ENCODE measurements around the gene IGFL4.
A peak's percentile ranks its signal among the peaks of the same experiment; 100 is the strongest.

The IGFL4 gene

DNA sequence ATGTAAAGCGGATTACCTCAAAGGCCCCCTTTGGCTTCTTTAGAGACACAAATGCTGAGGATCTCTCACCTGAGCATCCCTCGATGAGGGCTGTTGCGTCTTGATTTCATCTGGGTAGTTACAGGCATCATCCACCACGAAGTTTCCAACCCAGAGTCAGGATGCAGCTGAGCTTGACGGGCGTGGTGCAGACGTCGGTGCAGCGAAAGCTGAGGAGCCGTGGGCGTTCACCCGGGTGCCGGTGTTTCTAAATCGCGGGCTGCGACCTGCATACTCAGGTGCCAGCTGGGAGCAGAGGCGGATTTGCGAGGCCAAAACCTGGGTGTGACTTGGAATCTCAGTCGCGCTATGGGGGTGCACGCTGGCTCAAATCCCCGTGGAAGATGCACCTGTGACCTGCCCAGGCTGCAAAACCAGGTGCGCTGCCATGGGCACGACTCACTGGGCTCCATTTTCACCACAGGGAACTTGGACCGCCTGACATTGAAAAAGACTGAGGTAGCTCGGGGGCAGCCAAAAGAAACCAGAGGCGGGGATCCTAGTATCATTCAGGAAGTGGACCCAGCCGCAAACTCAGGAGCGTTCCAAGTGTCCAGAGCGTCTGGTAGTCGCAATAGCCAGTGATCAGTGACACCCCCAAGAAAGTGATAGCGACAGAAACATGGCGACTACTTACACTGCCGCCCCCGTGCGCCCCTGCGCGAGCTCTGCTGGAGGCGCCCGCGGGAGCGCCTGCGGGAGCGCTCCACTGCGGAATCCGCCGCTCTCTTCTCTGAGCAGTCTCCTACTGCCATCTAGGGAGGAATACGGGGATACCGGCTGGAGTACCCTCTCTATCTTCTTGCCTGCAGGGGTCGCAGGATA is 36.4 kb upstream of the IGFL4 start (continued):
- TF ChIP-seq, protein P1, sequence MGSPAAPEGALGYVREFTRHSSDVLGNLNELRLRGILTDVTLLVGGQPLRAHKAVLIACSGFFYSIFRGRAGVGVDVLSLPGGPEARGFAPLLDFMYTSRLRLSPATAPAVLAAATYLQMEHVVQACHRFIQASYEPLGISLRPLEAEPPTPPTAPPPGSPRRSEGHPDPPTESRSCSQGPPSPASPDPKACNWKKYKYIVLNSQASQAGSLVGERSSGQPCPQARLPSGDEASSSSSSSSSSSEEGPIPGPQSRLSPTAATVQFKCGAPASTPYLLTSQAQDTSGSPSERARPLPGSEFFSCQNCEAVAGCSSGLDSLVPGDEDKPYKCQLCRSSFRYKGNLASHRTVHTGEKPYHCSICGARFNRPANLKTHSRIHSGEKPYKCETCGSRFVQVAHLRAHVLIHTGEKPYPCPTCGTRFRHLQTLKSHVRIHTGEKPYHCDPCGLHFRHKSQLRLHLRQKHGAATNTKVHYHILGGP (tag by site-specific recombination; IDR thresholded peaks at IDR 0.05) = no peak
- TF ChIP-seq ZNF292 (tag by site-specific recombination; IDR thresholded peaks at IDR 0.05; ENCODE audit: borderline replicate concordance, low read depth) (no peak), KLF16 (tag by site-specific recombination; IDR thresholded peaks at IDR 0.05) (0 out of 2 replicates have a peak, but pooled peaks have one; percentile 51), ZNF112 (tag by site-specific recombination; IDR thresholded peaks at IDR 0.05) (no peak), ZNF16 (tag by site-specific recombination; IDR thresholded peaks at IDR 0.05; ENCODE audit: low read depth) (no peak), ZNF654 (tag by site-specific recombination; IDR thresholded peaks at IDR 0.05; ENCODE audit: low read depth) (peak; percentile 88), ZNF48 (tag by site-specific recombination; IDR thresholded peaks at IDR 0.05) (no peak), ZNF555 (tag by site-specific recombination; conservative IDR thresholded peaks at IDR 0.05) (no peak), REPIN1 (tag by site-specific recombination; IDR thresholded peaks at IDR 0.05; ENCODE audit: low read depth) (no peak), ZFHX2 (tag by site-specific recombination; conservative IDR thresholded peaks at IDR 0.05) (peak; percentile 72), ZNF248 (tag by site-specific recombination; IDR thresholded peaks at IDR 0.05) (no peak), ZBTB8A (tag by site-specific recombination; IDR thresholded peaks at IDR 0.05) (peak; percentile 76), ZFP37 (tag by site-specific recombination; IDR thresholded peaks at IDR 0.05) (0 out of 2 replicates have a peak, but pooled peaks have one; percentile 77), FEZF1 (tag by site-specific recombination; IDR thresholded peaks at IDR 0.05) (0 out of 2 replicates have a peak, but pooled peaks have one; percentile 3), ZNF10 (tag by site-specific recombination; IDR thresholded peaks at IDR 0.05) (no peak), OVOL3 (tag by site-specific recombination; IDR thresholded peaks at IDR 0.05) (no peak), ZBTB20 (tag by site-specific recombination; IDR thresholded peaks at IDR 0.05) (peak; percentile 36; the same call in 1 of the 2 replicates), HOXA7 (CRISPR knock-in tag; IDR thresholded peaks at IDR 0.05; ENCODE audit: borderline replicate concordance) (no peak), ZSCAN16 (tag by site-specific recombination; IDR thresholded peaks at IDR 0.05) (0 out of 2 replicates have a peak, but pooled peaks have one; percentile 88), ZEB2 (tag by site-specific recombination; IDR thresholded peaks at IDR 0.05) (peak; percentile 76), ZNF23 (tag by site-specific recombination; IDR thresholded peaks at IDR 0.05; ENCODE audit: borderline replicate concordance) (no peak), ZNF37A (tag by site-specific recombination; IDR thresholded peaks at IDR 0.05) (no peak)
- TF ChIP-seq, protein P2, sequence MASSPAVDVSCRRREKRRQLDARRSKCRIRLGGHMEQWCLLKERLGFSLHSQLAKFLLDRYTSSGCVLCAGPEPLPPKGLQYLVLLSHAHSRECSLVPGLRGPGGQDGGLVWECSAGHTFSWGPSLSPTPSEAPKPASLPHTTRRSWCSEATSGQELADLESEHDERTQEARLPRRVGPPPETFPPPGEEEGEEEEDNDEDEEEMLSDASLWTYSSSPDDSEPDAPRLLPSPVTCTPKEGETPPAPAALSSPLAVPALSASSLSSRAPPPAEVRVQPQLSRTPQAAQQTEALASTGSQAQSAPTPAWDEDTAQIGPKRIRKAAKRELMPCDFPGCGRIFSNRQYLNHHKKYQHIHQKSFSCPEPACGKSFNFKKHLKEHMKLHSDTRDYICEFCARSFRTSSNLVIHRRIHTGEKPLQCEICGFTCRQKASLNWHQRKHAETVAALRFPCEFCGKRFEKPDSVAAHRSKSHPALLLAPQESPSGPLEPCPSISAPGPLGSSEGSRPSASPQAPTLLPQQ (tag by site-specific recombination; IDR thresholded peaks at IDR 0.05) = peak; percentile 47
- TF ChIP-seq, protein P3, sequence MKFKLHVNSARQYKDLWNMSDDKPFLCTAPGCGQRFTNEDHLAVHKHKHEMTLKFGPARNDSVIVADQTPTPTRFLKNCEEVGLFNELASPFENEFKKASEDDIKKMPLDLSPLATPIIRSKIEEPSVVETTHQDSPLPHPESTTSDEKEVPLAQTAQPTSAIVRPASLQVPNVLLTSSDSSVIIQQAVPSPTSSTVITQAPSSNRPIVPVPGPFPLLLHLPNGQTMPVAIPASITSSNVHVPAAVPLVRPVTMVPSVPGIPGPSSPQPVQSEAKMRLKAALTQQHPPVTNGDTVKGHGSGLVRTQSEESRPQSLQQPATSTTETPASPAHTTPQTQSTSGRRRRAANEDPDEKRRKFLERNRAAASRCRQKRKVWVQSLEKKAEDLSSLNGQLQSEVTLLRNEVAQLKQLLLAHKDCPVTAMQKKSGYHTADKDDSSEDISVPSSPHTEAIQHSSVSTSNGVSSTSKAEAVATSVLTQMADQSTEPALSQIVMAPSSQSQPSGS (tag by site-specific recombination; IDR thresholded peaks at IDR 0.05; ENCODE audit: low read depth) = no peak
- TF ChIP-seq, protein P4, sequence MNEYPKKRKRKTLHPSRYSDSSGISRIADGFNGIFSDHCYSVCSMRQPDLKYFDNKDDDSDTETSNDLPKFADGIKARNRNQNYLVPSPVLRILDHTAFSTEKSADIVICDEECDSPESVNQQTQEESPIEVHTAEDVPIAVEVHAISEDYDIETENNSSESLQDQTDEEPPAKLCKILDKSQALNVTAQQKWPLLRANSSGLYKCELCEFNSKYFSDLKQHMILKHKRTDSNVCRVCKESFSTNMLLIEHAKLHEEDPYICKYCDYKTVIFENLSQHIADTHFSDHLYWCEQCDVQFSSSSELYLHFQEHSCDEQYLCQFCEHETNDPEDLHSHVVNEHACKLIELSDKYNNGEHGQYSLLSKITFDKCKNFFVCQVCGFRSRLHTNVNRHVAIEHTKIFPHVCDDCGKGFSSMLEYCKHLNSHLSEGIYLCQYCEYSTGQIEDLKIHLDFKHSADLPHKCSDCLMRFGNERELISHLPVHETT (tag by site-specific recombination; IDR thresholded peaks at IDR 0.05) = no peak
- TF ChIP-seq, protein P5, sequence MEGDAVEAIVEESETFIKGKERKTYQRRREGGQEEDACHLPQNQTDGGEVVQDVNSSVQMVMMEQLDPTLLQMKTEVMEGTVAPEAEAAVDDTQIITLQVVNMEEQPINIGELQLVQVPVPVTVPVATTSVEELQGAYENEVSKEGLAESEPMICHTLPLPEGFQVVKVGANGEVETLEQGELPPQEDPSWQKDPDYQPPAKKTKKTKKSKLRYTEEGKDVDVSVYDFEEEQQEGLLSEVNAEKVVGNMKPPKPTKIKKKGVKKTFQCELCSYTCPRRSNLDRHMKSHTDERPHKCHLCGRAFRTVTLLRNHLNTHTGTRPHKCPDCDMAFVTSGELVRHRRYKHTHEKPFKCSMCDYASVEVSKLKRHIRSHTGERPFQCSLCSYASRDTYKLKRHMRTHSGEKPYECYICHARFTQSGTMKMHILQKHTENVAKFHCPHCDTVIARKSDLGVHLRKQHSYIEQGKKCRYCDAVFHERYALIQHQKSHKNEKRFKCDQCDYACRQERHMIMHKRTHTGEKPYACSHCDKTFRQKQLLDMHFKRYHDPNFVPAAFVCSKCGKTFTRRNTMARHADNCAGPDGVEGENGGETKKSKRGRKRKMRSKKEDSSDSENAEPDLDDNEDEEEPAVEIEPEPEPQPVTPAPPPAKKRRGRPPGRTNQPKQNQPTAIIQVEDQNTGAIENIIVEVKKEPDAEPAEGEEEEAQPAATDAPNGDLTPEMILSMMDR (tag by site-specific recombination; IDR thresholded peaks at IDR 0.05) = peak; percentile 99
- TF ChIP-seq, protein P6, sequence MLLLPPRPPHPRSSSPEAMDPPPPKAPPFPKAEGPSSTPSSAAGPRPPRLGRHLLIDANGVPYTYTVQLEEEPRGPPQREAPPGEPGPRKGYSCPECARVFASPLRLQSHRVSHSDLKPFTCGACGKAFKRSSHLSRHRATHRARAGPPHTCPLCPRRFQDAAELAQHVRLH (tag by site-specific recombination; IDR thresholded peaks at IDR 0.05) = no peak
- TF ChIP-seq, protein P7, sequence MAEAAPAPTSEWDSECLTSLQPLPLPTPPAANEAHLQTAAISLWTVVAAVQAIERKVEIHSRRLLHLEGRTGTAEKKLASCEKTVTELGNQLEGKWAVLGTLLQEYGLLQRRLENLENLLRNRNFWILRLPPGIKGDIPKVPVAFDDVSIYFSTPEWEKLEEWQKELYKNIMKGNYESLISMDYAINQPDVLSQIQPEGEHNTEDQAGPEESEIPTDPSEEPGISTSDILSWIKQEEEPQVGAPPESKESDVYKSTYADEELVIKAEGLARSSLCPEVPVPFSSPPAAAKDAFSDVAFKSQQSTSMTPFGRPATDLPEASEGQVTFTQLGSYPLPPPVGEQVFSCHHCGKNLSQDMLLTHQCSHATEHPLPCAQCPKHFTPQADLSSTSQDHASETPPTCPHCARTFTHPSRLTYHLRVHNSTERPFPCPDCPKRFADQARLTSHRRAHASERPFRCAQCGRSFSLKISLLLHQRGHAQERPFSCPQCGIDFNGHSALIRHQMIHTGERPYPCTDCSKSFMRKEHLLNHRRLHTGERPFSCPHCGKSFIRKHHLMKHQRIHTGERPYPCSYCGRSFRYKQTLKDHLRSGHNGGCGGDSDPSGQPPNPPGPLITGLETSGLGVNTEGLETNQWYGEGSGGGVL (tag by site-specific recombination; IDR thresholded peaks at IDR 0.05) = no peak
- TF ChIP-seq, protein P8, sequence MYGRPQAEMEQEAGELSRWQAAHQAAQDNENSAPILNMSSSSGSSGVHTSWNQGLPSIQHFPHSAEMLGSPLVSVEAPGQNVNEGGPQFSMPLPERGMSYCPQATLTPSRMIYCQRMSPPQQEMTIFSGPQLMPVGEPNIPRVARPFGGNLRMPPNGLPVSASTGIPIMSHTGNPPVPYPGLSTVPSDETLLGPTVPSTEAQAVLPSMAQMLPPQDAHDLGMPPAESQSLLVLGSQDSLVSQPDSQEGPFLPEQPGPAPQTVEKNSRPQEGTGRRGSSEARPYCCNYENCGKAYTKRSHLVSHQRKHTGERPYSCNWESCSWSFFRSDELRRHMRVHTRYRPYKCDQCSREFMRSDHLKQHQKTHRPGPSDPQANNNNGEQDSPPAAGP (tag by site-specific recombination; IDR thresholded peaks at IDR 0.05) = no peak
